CD4-positive, alpha-beta T cell treated with Interleukin-4 for 1 hour (primary cell): ENCODE results near the gene NRF1.
"Not testable (repeated sequence)": the region's sequence is repeated elsewhere in the genome, so short reads cannot be mapped to it uniquely, and the experiment has no call there.

Source experiments
- DNase-seq, 2 donors: peaks; one replicate each; pipeline ENCODE4 v3.0.0-alpha.2; 2020 to 2022

Gene NRF1

GRCh38 chr7:129784783-129785684, 173.5 kb downstream of the NRF1 start:
- no peak for DNase-seq

GRCh38 chr7:129785685-129786514, 174.4 kb downstream of the NRF1 start:
- DNase-seq, result no peak

- no peak for DNase-seq
Measured at GRCh38 chr7:129786825-129787563, 175.5 kb downstream of the NRF1 start.

DNA sequence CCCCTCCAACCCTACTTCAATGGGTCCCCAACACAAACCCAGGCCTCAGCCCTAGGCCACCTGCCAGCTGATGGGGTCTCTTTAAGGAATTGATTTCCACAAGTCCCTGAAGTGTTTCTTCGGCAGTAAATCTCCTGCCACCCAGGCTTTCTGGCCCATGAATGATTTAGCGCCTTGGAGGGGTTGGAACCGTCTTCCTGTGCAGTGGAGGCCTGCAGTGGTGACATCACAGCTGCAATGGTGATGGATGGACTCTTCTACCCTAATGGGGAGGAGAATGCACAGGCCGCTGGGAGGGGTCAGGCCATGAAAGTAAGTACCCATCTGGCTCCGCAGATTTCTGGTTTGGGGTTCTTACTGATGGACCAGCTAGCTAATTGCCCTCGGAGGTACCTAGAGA, 177.5 kb downstream of the NRF1 start:
- no peak for DNase-seq

DNA sequence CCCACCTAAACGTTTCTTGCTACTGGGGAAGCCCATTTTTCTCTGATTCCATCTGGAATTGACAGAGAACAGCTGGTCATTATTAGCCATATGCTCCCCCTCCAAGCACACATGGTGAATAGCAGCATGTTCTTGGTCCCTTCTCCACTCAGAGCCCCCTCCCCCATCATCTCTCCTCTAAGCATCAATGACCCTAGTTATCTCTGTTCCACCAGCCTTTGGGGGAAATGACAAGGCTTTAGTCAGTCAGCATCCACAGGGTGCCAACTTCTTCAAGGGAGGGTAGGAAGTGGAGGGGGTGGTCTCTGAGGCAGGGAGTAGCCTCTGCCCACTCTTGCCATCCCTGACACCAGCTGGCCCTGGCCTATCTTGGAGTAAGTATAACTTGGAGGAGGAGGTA, 178.1 kb downstream of the NRF1 start:
- DNase-seq, result no peak

DNA sequence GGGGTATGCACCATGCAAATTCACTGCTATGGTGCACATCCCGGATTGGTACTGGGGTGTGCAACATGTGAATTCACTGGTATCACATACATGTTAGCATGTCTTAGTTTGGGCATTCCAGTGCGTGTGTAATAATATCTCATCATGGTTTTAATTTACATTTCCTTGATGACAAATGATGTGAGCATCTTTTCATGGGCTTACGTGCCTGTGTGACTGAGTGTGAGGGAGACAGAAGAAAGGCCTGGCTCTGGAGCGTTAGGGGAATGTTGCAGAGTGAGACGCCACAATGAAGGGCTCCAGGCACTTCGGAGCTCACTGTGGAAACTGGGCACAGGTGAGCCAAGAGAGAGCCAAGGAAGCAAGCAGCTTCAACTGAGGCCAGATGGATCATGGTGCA, 178.6 kb downstream of the NRF1 start:
- no peak for DNase-seq

GRCh38 chr7:129792721-129793120, 181.2 kb downstream of the NRF1 start:
- DNase-seq, result no peak

GRCh38 chr7:129793506-129794310, 182.2 kb downstream of the NRF1 start:
- no peak for DNase-seq

- DNase-seq, result not testable (repeated sequence)
Measured at GRCh38 chr7:129794461-129794860, 182.9 kb downstream of the NRF1 start.

DNA sequence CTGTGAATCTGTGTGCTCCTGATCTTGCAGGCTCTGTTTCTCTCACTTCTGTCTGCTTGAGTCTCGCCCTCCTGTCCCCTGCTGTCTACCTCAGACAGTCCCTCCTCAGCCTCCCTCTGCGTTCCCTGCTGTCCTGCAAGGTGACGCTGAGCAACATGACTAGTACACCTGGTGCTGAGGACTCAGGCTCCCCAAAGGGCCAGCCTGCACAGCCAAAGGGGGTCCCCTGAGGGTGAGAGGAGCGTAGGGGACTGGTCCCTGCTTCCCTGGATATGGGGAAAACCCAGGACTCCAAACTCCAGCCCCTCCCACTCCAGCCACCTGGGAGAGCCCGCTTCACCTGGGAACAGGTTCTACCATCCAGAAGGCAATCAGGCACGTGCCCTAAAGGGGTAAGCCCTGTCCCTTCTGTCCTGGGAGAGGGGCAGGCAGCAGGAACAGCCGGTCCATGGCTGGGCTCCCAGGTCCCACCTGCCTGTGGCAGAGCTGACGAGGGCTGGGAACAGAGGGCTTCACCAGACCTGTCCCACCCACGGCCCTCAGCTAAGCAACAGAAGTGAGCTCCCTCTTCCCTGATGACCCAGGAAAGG, 184.8 kb downstream of the NRF1 start:
- DNase-seq, result no peak

DNA sequence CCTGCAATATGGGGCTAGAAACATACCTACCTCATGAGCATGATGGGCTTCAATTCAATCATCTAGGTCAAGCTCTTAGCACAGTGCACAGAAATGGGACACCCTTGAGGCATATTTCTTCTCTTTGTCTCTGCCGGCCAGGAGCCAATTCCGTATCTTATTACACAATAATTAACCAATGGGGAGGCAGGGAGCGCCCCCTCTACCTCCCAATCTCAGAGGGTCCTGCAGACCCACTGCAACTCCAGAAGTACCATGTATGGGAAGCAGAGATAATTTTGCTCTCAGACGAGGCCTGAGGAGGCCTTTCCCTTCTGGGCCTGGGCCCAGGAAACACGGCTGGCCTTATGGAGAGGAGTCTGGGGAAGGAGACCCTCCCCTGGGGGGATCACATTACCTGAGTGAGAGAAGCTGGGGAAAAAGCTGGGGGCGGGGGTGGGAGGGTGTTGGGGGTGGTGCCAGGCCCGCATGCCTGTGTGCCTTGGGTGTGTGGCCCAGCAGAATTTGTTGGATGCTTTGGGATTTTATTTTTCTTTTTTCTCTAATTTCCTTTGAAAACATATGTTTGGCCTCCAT, 185.8 kb downstream of the NRF1 start:
- no peak for DNase-seq

- no peak for DNase-seq
Measured at GRCh38 chr7:129798616-129799349, 187.3 kb downstream of the NRF1 start.

GRCh38 chr7:129799350-129799955, 187.9 kb downstream of the NRF1 start:
- no peak for DNase-seq

DNA sequence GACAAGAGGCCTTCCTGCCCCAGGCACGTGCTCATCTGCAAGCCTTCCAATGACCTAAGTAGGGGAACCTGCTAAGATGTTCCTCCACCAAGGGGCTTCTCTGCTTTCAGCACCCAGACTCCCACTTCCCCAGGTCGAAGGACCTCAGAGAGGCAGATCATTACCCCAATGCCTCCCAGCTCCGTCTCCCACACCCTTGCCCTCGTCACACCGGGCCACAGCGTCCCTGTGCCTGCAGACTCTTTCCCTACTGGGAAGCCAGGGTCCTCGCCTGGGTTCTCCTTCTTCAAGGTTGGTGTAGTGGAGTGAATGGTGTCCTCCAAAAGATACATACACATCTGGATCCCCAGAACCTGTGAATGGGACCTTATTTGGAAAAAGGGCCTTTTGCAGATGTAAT, 189.4 kb downstream of the NRF1 start:
- DNase-seq, result no peak

GRCh38 chr7:129801882-129802281, 190.4 kb downstream of the NRF1 start:
- no peak for DNase-seq

DNA sequence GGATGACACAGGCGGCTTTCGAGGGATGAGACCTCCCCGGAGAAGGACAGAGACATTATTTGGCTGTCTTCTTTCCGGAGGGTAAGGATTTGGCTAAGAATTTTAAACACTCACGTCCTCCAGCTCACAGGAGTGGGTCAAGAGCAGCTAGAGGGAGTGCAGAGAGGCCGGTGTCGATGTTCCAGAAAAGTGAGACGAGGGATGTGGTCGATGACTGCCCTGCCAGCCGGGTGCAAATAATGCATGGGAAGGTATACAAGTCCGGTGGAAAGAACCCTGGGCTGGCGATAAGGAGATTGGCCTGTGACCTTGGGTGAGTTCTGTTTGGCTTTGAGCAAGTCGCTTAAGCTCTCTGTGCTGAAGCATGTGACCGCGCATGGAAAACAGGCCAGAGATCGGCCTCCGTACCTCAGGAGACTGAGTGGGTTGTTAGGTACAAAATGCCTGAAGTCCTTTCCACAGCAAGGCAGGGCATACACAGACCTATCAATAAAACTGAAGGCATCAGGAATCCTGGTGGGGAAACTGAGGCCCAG, 192.1 kb downstream of the NRF1 start:
- no peak for DNase-seq

DNA sequence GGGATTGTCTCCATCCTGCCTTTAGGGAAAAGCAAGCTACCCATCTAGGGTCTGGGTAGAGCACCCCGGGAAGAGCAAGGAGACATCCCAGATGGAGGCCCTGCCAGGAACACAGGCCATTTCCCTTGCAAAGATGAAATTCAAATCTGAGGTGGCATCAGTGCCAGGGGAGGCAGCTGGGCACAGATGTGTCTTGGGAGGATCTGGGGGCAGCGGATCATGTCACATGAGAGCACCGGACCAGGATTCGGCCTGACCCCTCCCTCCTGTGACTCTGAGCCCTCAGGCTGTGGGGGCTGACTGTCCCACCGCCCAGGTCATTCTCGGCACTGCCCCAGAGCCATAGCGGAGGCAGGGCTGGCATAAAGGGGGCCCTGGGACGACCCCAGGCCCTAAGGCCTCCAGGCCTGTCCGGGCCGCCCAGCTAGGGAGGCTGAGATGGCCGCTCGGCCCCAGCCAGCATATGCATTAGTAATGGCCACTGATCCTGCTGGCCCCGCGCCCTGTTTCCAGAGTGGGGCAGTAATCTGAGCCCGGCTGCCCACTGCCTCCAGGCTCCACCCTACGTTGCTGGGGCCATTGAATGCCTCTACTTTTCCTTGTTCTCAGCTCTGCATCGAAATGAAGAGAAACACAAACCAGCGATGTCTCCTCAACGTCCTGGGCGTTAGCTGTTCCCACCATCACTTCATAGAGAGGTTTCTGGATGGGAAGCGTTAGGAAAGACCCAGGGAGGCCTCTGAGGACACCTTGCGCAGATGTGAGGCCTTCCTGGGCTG, 192.8 kb downstream of the NRF1 start:
- DNase-seq, result no peak

- DNase-seq, result no peak
Measured at GRCh38 chr7:129804890-129805719, 193.6 kb downstream of the NRF1 start.
